Fibroblast of lung (primary cell): ENCODE results near the gene TWSG1. TPM values are rescaled to one million over a fixed set of nuclear protein-coding genes. Genes with fewer than 3 reads are reported as not detected.

Experiments used
- DNase-seq, 2 donors: peaks; one replicate each; pipeline versions ENCODE4 v3.0.0 to v3.0.0-alpha.2; 2010; ENCODE audit warnings: low read depth in 2 of 2
- H2AFZ ChIP-seq: 2 replicates; pipeline ENCODE4 v1.5.1; 2012; ENCODE audit warnings: low read length, control low read depth, inconsistent platforms
- H3K27ac ChIP-seq: 2 replicates; pipeline ENCODE4 v1.5.1; 2011; ENCODE audit warnings: low read length, control low read depth; ENCODE audit not compliant: insufficient read depth
- H3K27me3 ChIP-seq: 2 replicates; pipeline ENCODE4 v1.5.1; 2011; ENCODE audit warnings: mild to moderate bottlenecking, low read length; ENCODE audit not compliant: control insufficient read depth, insufficient read depth
- H3K36me3 ChIP-seq: 2 replicates; pipeline ENCODE4 v1.5.1; 2011; ENCODE audit warnings: low read length; ENCODE audit not compliant: control insufficient read depth, insufficient read depth
- H3K4me1 ChIP-seq: 2 replicates; pipeline ENCODE4 v1.5.1; 2011; ENCODE audit warnings: low read length; ENCODE audit not compliant: control insufficient read depth, insufficient read depth; ENCODE audit errors: extremely low read depth
- H3K4me2 ChIP-seq: 2 replicates; pipeline ENCODE4 v1.5.1; 2011; ENCODE audit warnings: low read length, control low read depth; ENCODE audit not compliant: insufficient read depth; ENCODE audit errors: extremely low read depth
- H3K4me3 ChIP-seq, 4 experiments: fragments of 200-600 bp in 1 of 4; sonication (generic) in 1 of 4; replicated peaks in 1 of 4; 2 replicates each; pipeline ENCODE4 v1.5.1; 2011 to 2016; ENCODE audit warnings: low read length in 4 of 4, low read depth in 3 of 4, mild to moderate bottlenecking in 3 of 4, control low read depth in 2 of 4, inconsistent platforms in 1 of 4, mixed read lengths in 1 of 4; ENCODE audit not compliant: insufficient read depth in 1 of 4; ENCODE audit errors: control extremely low read depth in 1 of 4
- H3K79me2 ChIP-seq: 2 replicates; pipeline ENCODE4 v1.5.1; 2012; ENCODE audit warnings: mild to moderate bottlenecking, low read length, inconsistent platforms; ENCODE audit not compliant: control insufficient read depth, insufficient read depth
- H3K9ac ChIP-seq: 2 replicates; pipeline ENCODE4 v1.5.1; 2011; ENCODE audit warnings: mild to moderate bottlenecking, low read length, control low read depth; ENCODE audit not compliant: insufficient read depth
- H3K9me3 ChIP-seq: 2 replicates; pipeline ENCODE4 v1.5.1; 2012; ENCODE audit warnings: low read depth, low read length; ENCODE audit not compliant: control insufficient read depth, insufficient read depth
- H4K20me1 ChIP-seq: 2 replicates; pipeline ENCODE4 v1.5.1; 2011; ENCODE audit warnings: low read length; ENCODE audit not compliant: control insufficient read depth, insufficient read depth; ENCODE audit errors: extremely low read depth
- EZH2 ChIP-seq: IDR thresholded peaks from 2 replicates; pipeline ENCODE4 v1.5.1; 2012; ENCODE audit warnings: low read length, control low read depth, mild to moderate bottlenecking; ENCODE audit errors: missing control alignments
- polyA plus RNA-seq, 2 donors: library from polyadenylated mRNA; depleted of rRNA in 1 of 2; stranded (reverse) in 1 of 2; unstranded in 1 of 2; fragments of >200 nt; gene quantifications; 2 replicates each; pipeline ENCODE4 v1.2.1, GENCODE V29; 2011 to 2012; ENCODE audit warnings: missing spikeins in 1 of 2
- total RNA-seq: library from RNA; depleted of rRNA; stranded (reverse); fragments of >200 nt; gene quantifications from 2 replicates; pipeline ENCODE4 v1.2.1, GENCODE V29; 2014
- TF ChIP-seq, protein P1 (sequence below), 2 donors: IDR thresholded peaks in 1 of 2; conservative IDR thresholded peaks in 1 of 2; 1 replicate in 1 of 2; 2 replicates in 1 of 2; pipeline ENCODE4 v1.5.1; 2011 to 2012; ENCODE audit warnings: low read length in 2 of 2, control low read depth in 1 of 2, inconsistent platforms in 1 of 2, low read depth in 1 of 2, mild to moderate bottlenecking in 1 of 2

TWSG1 gene
- total and polyA plus RNA-seq, 2 donors (not counting 1 experiment from before 2014, with no cell fraction given), result 188 to 216 TPM

DNA sequence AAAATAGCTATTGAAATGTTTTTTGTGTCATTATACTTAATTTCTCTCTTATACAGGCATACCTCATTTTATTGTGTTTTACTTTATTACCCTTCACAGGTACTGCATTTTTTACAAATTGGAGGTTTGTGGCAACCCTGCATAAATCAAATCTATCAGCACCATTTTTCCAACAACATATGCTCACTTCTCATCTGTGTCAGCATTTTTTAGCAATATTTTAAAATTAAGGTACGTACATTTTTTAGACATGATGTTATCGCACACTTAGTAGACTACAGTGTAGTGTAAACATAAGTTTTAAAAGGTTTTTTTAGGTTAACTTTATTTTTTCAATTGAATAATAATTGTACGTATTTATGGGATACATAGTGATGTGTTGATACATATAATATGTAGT is 110.0 kb downstream of the TWSG1 start:
- Histone ChIP-seq H4K20me1 (no peaks in the 10 kb centered on the region), H3K4me1 (no peaks in the 10 kb centered on the region), H3K4me3 (no peak overlapping the region), H3K27ac (no peak overlapping the region), H3K79me2 (no peaks in the 10 kb centered on the region), H3K9ac (no peak overlapping the region), H2AFZ (no peak overlapping the region), H3K4me2 (no peak overlapping the region), H3K9me3 (no peaks in the 10 kb centered on the region), H3K27me3 (no peaks in the 10 kb centered on the region), H3K36me3 (no peaks in the 10 kb centered on the region)
- TF ChIP-seq EZH2, result no peak
- TF ChIP-seq, protein P1, sequence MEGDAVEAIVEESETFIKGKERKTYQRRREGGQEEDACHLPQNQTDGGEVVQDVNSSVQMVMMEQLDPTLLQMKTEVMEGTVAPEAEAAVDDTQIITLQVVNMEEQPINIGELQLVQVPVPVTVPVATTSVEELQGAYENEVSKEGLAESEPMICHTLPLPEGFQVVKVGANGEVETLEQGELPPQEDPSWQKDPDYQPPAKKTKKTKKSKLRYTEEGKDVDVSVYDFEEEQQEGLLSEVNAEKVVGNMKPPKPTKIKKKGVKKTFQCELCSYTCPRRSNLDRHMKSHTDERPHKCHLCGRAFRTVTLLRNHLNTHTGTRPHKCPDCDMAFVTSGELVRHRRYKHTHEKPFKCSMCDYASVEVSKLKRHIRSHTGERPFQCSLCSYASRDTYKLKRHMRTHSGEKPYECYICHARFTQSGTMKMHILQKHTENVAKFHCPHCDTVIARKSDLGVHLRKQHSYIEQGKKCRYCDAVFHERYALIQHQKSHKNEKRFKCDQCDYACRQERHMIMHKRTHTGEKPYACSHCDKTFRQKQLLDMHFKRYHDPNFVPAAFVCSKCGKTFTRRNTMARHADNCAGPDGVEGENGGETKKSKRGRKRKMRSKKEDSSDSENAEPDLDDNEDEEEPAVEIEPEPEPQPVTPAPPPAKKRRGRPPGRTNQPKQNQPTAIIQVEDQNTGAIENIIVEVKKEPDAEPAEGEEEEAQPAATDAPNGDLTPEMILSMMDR (conservative IDR thresholded peaks at IDR 0.05 in 1 of 2, IDR thresholded peaks at IDR 0.05 in 1 of 2; ENCODE audit: low read depth in 1 of 2, low read length in 2 of 2), result no peak
- DNase-seq, result no peak

DNA sequence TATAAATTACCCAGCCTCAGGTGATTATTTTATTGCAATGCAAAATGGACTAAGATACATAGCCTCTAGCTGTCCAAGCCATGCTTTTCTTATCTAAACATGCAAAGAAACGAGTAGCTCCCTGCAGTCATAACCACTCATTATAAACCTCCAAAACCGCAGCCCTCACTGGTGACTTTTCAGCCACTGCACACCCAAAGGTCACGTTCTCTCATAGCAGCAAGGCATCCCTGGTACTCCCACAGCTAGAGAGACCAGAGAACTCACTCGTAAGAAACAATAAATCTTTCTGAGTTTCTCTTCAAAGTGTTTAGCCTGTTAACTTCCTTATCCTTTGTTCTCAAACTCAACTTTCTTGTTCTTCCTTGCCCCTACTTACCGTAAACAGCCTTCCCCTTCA is 112.3 kb downstream of the TWSG1 start:
- Histone ChIP-seq H4K20me1 (no peaks in the 10 kb centered on the region), H3K4me3 (no peak overlapping the region), H3K9me3 (no peaks in the 10 kb centered on the region), H3K4me1 (no peaks in the 10 kb centered on the region), H2AFZ (no peak overlapping the region), H3K79me2 (no peaks in the 10 kb centered on the region), H3K9ac (no peak overlapping the region), H3K27ac (no peak overlapping the region), H3K27me3 (peaks cover 2% of the 10 kb centered on the region), H3K36me3 (no peaks in the 10 kb centered on the region), H3K4me2 (no peak overlapping the region)
- TF ChIP-seq, protein P1 (conservative IDR thresholded peaks at IDR 0.05 in 1 of 2, IDR thresholded peaks at IDR 0.05 in 1 of 2; ENCODE audit: low read depth in 1 of 2, low read length in 2 of 2), result no peak
- no peak for TF ChIP-seq EZH2
- peak in 1 of 2 donors; percentile 9 for DNase-seq

DNA sequence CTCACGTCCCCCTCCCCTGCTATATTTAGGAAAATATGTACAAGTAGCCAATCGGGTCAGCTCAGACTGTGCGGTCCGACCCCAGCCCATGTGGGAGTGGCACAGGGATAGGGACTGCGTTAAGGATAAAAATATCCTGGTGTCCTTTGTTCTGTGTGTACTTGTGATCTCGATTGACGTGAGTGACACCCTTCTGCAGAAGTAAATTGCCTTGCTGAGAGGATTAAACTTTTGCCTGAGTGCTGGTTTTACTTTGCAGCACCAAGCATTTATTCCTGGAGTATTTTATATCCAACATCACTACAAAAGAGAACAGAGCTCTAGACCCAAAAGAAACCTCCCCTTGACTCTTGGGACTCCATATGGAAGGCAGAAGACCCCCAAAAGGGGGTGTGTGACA is 112.8 kb downstream of the TWSG1 start:
- Histone ChIP-seq H3K9ac (no peak overlapping the region), H3K27me3 (peaks cover 2% of the 10 kb centered on the region), H3K4me1 (no peaks in the 10 kb centered on the region), H3K4me2 (no peak overlapping the region), H4K20me1 (no peaks in the 10 kb centered on the region), H3K36me3 (no peaks in the 10 kb centered on the region), H3K9me3 (no peaks in the 10 kb centered on the region), H3K4me3 (no peak overlapping the region), H3K27ac (no peak overlapping the region), H2AFZ (no peak overlapping the region), H3K79me2 (no peaks in the 10 kb centered on the region)
- DNase-seq, result no peak
- TF ChIP-seq, protein P1 (conservative IDR thresholded peaks at IDR 0.05 in 1 of 2, IDR thresholded peaks at IDR 0.05 in 1 of 2; ENCODE audit: low read depth in 1 of 2, low read length in 2 of 2), result no peak
- no peak for TF ChIP-seq EZH2
